Ovary (tissue), 9 donors: ENCODE measurements around the gene EIF2B4. TPM values are rescaled to one million over a fixed set of nuclear protein-coding genes. Genes with fewer than 3 reads are reported as not detected.
"Not testable (repeated sequence)": the region's sequence is repeated elsewhere in the genome, so short reads cannot be mapped to it uniquely, and the experiment has no call there.

ENCODE experiments used
- DNase-seq, 5 donors: peaks; one replicate each; pipeline ENCODE4 v3.0.0-alpha.2; 2019 to 2020
- H3K27ac ChIP-seq, 2 donors: fragments of 200-600 bp; one replicate each; pipeline versions ENCODE4 v1.5.1 to v1.8.0; 2019 to 2022
- H3K27me3 ChIP-seq: fragments of 200-600 bp; one replicate; pipeline ENCODE4 v1.8.0; 2022
- H3K36me3 ChIP-seq: fragments of 200-600 bp; sonication (generic); one replicate; pipeline ENCODE4 v1.5.1; 2019
- H3K4me1 ChIP-seq: one replicate; pipeline ENCODE4 v1.8.1; 2013; ENCODE audit warnings: mild to moderate bottlenecking, moderate library complexity; ENCODE audit not compliant: insufficient read depth
- H3K4me3 ChIP-seq: fragments of 200-600 bp; sonication (generic); one replicate; pipeline ENCODE4 v1.5.1; 2017
- H3K9me3 ChIP-seq, 2 donors: fragments of 200-600 bp in 1 of 2; sonication (generic) in 1 of 2; one replicate each; pipeline versions ENCODE4 v1.5.1 to v1.8.1; 2013 to 2019; ENCODE audit warnings: mild to moderate bottlenecking in 1 of 2, moderate library complexity in 1 of 2
- CTCF ChIP-seq, 3 donors: fragments of 450-650 bp in 2 of 3; fragments of 200-600 bp in 1 of 3; IDR thresholded peaks; one replicate each; pipeline versions ENCODE4 v1.5.1 to v1.8.0; 2016 to 2022; ENCODE audit warnings: antibody characterized with exemption in 3 of 3, mild to moderate bottlenecking in 1 of 3
- EP300 ChIP-seq: sonication (generic); formaldehyde crosslinking; IDR thresholded peaks from one replicate; pipeline ENCODE4 v1.6.1; 2017; ENCODE audit warnings: antibody characterized with exemption
- POLR2A ChIP-seq: fragments of 450-650 bp; IDR thresholded peaks from one replicate; pipeline ENCODE4 v1.6.1; 2017; ENCODE audit warnings: antibody characterized with exemption, mild to moderate bottlenecking, moderate library complexity
- WGBS, 3 donors: extraction: QIAGEN DNeasy Blood & Tissue Kit in 1 of 3; methylation state at CpG; one replicate each; pipeline versions ENCODE4 v1.1.5 to v1.1.7; 2013 to 2017; 5-methylcytosine and 5-hydroxymethylcytosine counted together
- intact Hi-C, 4 donors: fragments of 100-400 bp; cut with DNase I; formaldehyde crosslinking; loops; one replicate each; pipeline versions ENCODE4 v1.11.0 to v1.15.1; 2022 to 2023
- polyA plus RNA-seq, 2 donors: library from polyadenylated mRNA; stranded (reverse); fragments of 200-250 nt in 1 of 2; fragments of 350-450 nt in 1 of 2; fragmentation: Illumina TruSeq in 1 of 2; extraction: RNeasy Lipid Tissue Mini Kit (QIAGEN cat#74804) in 1 of 2; gene quantifications; one replicate each; pipeline ENCODE4 v1.2.3, GENCODE V29; 2013 to 2014
- total RNA-seq, 7 donors: library from RNA; depleted of rRNA in 2 of 7; stranded (reverse); fragments of >200 nt in 2 of 7; fragmentation: NEBNext Ultra II Directional in 3 of 7; extraction: Animal tissue kit (Norgen Biotek cat#: 25700) in 3 of 7; gene quantifications; one replicate each; pipeline versions ENCODE4 v1.1.0 to v1.2.4, GENCODE V29; 2016 to 2023
- donor health status: DM: no; HTN: no; CAD: no; lungs with moderate emphysema.
- donor health status: DM: no; HTN: no; CAD: no.
- donor health status: Bipolar disorder and iron deficiency.
- donor health status: DM: yes; HTN: yes; CAD: no.
- donor health status: DM: no; HTN: no; CAD: no.
- donor health status: DM: yes; HTN: yes; CAD: no.

EIF2B4 gene
- total and polyA plus RNA-seq, 9 donors: 28.0 to 46.8 (median 39.0) TPM

GRCh38 chr2:27324720-27325119, 45.4 kb downstream of the EIF2B4 start:
- no peak overlapping the region for H3K27ac ChIP-seq

DNA sequence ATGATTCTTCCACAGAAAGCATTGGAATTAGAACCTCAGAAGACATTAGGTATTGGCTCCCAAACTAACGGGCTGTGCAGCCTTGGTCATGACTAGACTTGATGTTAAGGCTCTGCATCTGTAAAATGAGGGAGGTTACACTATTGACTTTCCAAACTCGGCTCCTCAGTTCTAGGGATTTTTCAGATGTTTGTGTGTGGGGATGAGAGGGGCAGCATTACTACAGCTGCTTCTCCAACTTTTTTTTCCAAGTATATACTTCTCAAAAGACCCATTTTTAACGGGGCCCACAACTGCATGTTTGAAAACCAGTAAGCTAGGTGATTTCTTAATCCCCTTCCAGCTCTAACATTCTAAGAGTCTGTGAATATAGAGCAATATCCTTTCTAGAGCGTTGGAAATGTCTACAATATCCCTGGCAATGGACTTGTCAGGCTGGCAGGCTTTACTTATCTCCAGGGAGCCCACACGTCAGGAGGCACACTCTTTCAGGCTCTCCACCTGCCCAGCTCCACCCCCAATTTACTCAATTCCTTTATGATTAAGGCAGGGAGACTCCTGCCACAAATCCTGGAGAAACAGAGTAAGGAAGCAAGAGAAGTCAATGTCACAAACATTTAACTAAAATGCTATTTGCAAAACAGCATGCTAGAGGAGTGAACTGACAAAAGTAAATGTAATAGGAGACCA, 46.4 kb downstream of the EIF2B4 start:
- no peak for TF ChIP-seq POLR2A
- no peaks in the 10 kb centered on the region for H3K27me3 ChIP-seq
- 9 to 17% (median 10%) methylated on average over 5 of the region's 5 CpGs for WGBS, 3 donors
- intact Hi-C loops: no loop called here
- DNase-seq: no peak
- no peaks in the 10 kb centered on the region for H3K9me3 ChIP-seq
- H3K36me3 ChIP-seq: no peaks in the 10 kb centered on the region
- peak overlapping the region; percentile 62 for H3K4me3 ChIP-seq
- peaks cover 13% of the 10 kb centered on the region for H3K4me1 ChIP-seq
- peak overlapping the region; percentile 56 to 89 for H3K27ac ChIP-seq

More at GRCh38 chr2:27324720-27325119, 45.4 kb downstream of the EIF2B4 start:
- Histone ChIP-seq H3K9me3 (no peaks in the 10 kb centered on the region), H3K4me1 (peaks cover 13% of the 10 kb centered on the region), H3K4me3 (no peak overlapping the region), H3K36me3 (no peaks in the 10 kb centered on the region), H3K27me3 (no peaks in the 10 kb centered on the region)
- intact Hi-C loops: no loop called here
- DNase-seq: no peak
- WGBS, 3 donors: 91 to 95% (median 94%) methylated on average over 5 of the region's 5 CpGs
- TF ChIP-seq POLR2A: no peak
- TF ChIP-seq EP300: no peak
- TF ChIP-seq CTCF (IDR thresholded peaks at IDR 0.05): no peak

GRCh38 chr2:27322766-27323595, 47.2 kb downstream of the EIF2B4 start, which contains the start of gene MPV17:
Gene MPV17, minus strand, starts transcription at chr2:27323097. Its CDS starts 580 bp downstream, at chr2:27322517.
- H3K4me1 ChIP-seq: peaks cover 13% of the 10 kb centered on the region
- intact Hi-C loops: no loop called here
- TF ChIP-seq POLR2A: peak; percentile 96
- no peak for TF ChIP-seq EP300
- DNase-seq: peak; percentile 90 to 95 (median 92)
- H3K9me3 ChIP-seq: no peaks in the 10 kb centered on the region
- peak within 1 kb of the TSS; percentile 56 to 89 for H3K27ac ChIP-seq
- no peaks in the 10 kb centered on the region for H3K36me3 ChIP-seq
- no peaks in the 10 kb centered on the region for H3K27me3 ChIP-seq
- peak within 1 kb of the TSS; percentile 62 for H3K4me3 ChIP-seq
- 0 to 1% (median 1%) methylated on average over 38 to 39 of the region's 39 CpGs for WGBS, 3 donors

GRCh38 chr2:27322301-27322765, 47.8 kb downstream of the EIF2B4 start:
- Histone ChIP-seq H3K27ac (peak overlapping the region in 1 of 2 donors; percentile 56), H3K9me3 (no peaks in the 10 kb centered on the region), H3K36me3 (no peaks in the 10 kb centered on the region), H3K4me3 (peak overlapping the region; percentile 62), H3K27me3 (no peaks in the 10 kb centered on the region), H3K4me1 (peaks cover 13% of the 10 kb centered on the region)
- intact Hi-C loops: no loop called here
- WGBS, 3 donors: 2 to 7% (median 3%) methylated on average over 9 to 10 of the region's 10 CpGs
- TF ChIP-seq CTCF (IDR thresholded peaks at IDR 0.05): no peak
- TF ChIP-seq POLR2A: no peak
- no peak for TF ChIP-seq EP300
- DNase-seq: peak in 2 of 5 donors; percentile 36 to 47

- Histone ChIP-seq H3K4me1 (peaks cover 13% of the 10 kb centered on the region), H3K27me3 (no peaks in the 10 kb centered on the region), H3K27ac (no peak overlapping the region), H3K4me3 (no peak overlapping the region), H3K36me3 (no peaks in the 10 kb centered on the region), H3K9me3 (no peaks in the 10 kb centered on the region)
- 52 to 55% (median 53%) methylated on average over 8 of the region's 8 CpGs for WGBS, 3 donors
- peak in 4 of 5 donors; percentile 28 to 64 (median 48) for DNase-seq
- no peak for TF ChIP-seq CTCF (IDR thresholded peaks at IDR 0.05)
- no peak for TF ChIP-seq EP300
- no peak for TF ChIP-seq POLR2A
- intact Hi-C loops: no loop called here
These were observed 49.1 kb downstream of the EIF2B4 start for GRCh38 chr2:27320958-27321543.

DNA sequence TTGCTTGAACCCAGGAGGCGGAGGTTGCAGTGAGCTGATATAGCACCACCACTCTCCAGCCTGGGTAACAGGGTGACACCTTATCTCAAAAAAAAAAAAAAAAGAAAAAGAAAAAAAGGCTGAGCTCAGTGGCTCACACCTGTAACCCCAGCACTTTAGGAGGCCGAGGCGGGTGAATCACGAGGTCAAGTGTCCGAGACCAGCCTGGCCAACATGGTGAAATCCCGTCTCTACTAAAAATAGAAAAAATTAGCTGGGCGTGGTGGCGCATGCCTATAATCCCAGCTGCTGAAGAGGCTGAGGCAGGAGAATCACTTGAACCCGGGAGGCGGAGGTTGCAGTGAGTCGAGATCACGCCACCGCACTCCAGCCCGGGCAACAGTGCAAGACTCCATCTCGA, 50.3 kb downstream of the EIF2B4 start:
- 93 to 96% (median 94%) methylated on average over 15 of the region's 15 CpGs for WGBS, 3 donors
- H3K4me3 ChIP-seq, intact Hi-C loops, H3K27ac ChIP-seq, H3K36me3 ChIP-seq, H3K27me3 ChIP-seq, DNase-seq, H3K9me3 ChIP-seq: not testable (repeated sequence)
- H3K4me1 ChIP-seq: peaks cover 13% of the 10 kb centered on the region
